ENCODE measurements around the gene HSPG2. TPM values are rescaled to one million over a fixed set of nuclear protein-coding genes. Genes with fewer than 3 reads are reported as not detected.
"Not testable (repeated sequence)": the region's sequence is repeated elsewhere in the genome, so short reads cannot be mapped to it uniquely, and the experiment has no call there.

The HSPG2 gene
- total RNA-seq, 1 donor from 2014 or later: 197 TPM

GRCh38 chr1:21828506-21829210, 108.5 kb downstream of the HSPG2 start:
- no peaks in the 10 kb centered on the region for H3K9me3 Mint-ChIP-seq (ENCODE audit: unreplicated experiment)
- no peaks in the 10 kb centered on the region for H3K27me3 Mint-ChIP-seq (ENCODE audit: unreplicated experiment)
- peaks cover 25% of the 10 kb centered on the region for H3K36me3 Mint-ChIP-seq (ENCODE audit: unreplicated experiment)
- no peaks in the 10 kb centered on the region for H3K4me1 Mint-ChIP-seq (ENCODE audit: unreplicated experiment)
- no peak overlapping the region for H3K27ac Mint-ChIP-seq (ENCODE audit: unreplicated experiment)
- no peak for DNase-seq (ENCODE audit: extremely low spot score, unreplicated experiment)
- no peak overlapping the region for H3K4me3 Mint-ChIP-seq (ENCODE audit: unreplicated experiment)
- no peak for TF ChIP-seq CTCF (IDR thresholded peaks at IDR 0.05)

- Mint-ChIP-seq H3K27ac (ENCODE audit: unreplicated experiment) (no peak overlapping the region), H3K4me1 (ENCODE audit: unreplicated experiment) (no peaks in the 10 kb centered on the region), H3K4me3 (ENCODE audit: unreplicated experiment) (no peak overlapping the region), H3K27me3 (ENCODE audit: unreplicated experiment) (no peaks in the 10 kb centered on the region), H3K36me3 (ENCODE audit: unreplicated experiment) (peaks cover 27% of the 10 kb centered on the region), H3K9me3 (ENCODE audit: unreplicated experiment) (no peaks in the 10 kb centered on the region)
- TF ChIP-seq CTCF (IDR thresholded peaks at IDR 0.05): no peak
- no peak for DNase-seq (ENCODE audit: extremely low spot score, unreplicated experiment)
These were observed 109.0 kb downstream of the HSPG2 start for GRCh38 chr1:21828075-21828474.

GRCh38 chr1:21827141-21827679, 109.9 kb downstream of the HSPG2 start:
- DNase-seq (ENCODE audit: extremely low spot score, unreplicated experiment): no peak
- Mint-ChIP-seq H3K4me1 (ENCODE audit: unreplicated experiment) (no peaks in the 10 kb centered on the region), H3K4me3 (ENCODE audit: unreplicated experiment) (no peak overlapping the region), H3K36me3 (ENCODE audit: unreplicated experiment) (peaks cover 23% of the 10 kb centered on the region), H3K27me3 (ENCODE audit: unreplicated experiment) (no peaks in the 10 kb centered on the region), H3K9me3 (ENCODE audit: unreplicated experiment) (no peaks in the 10 kb centered on the region), H3K27ac (ENCODE audit: unreplicated experiment) (no peak overlapping the region)
- no peak for TF ChIP-seq CTCF (IDR thresholded peaks at IDR 0.05)

- H3K4me1 Mint-ChIP-seq (ENCODE audit: unreplicated experiment); H3K27ac Mint-ChIP-seq (ENCODE audit: unreplicated experiment); DNase-seq (ENCODE audit: extremely low spot score, unreplicated experiment); H3K27me3 Mint-ChIP-seq (ENCODE audit: unreplicated experiment); H3K9me3 Mint-ChIP-seq (ENCODE audit: unreplicated experiment); H3K4me3 Mint-ChIP-seq (ENCODE audit: unreplicated experiment): not testable (repeated sequence)
- H3K36me3 Mint-ChIP-seq (ENCODE audit: unreplicated experiment): peaks cover 22% of the 10 kb centered on the region
These were observed 110.4 kb downstream of the HSPG2 start for GRCh38 chr1:21826694-21827093.

GRCh38 chr1:21825393-21825792, 111.7 kb downstream of the HSPG2 start:
- no peak for TF ChIP-seq CTCF (IDR thresholded peaks at IDR 0.05)
- Mint-ChIP-seq H3K9me3 (ENCODE audit: unreplicated experiment) (no peaks in the 10 kb centered on the region), H3K27me3 (ENCODE audit: unreplicated experiment) (no peaks in the 10 kb centered on the region), H3K27ac (ENCODE audit: unreplicated experiment) (no peak overlapping the region), H3K36me3 (ENCODE audit: unreplicated experiment) (peaks cover 24% of the 10 kb centered on the region), H3K4me1 (ENCODE audit: unreplicated experiment) (no peaks in the 10 kb centered on the region), H3K4me3 (ENCODE audit: unreplicated experiment) (no peak overlapping the region)
- DNase-seq (ENCODE audit: extremely low spot score, unreplicated experiment): no peak
